Activated CD4-positive, alpha-beta T cell treated with anti-CD3 and anti-CD28 coated beads, Interleukin-2, Interleukin-6, amounts not matched to agents 100 ng/mL and 50 ng/mL, durations not matched to agents 16 hours and 8 hours (primary cell): ENCODE data around the gene PCDHGA1.

ENCODE experiments used
- DNase-seq: peaks from one replicate; pipeline ENCODE4 v3.0.0-alpha.2; 2020

PCDHGA1 gene

DNA sequence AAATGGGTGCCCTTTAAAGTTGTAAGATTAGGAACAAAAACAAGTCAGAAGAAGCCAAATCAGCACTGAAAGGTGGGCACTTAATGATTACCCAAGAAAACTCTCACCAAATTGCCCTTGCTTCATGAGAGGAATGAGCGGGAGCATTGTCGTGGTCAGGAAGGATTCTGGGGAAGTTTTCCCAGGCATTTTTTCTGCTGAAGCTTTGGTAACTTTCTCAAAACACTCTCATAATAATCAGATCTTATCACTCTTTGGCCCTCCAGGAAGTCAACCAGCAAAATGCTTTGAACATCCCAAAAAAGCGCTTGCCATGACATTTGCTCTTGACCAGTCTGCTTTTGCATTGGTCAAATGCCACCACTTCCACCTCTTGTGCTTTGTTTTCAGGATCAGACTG, 135.0 kb downstream of the PCDHGA1 start:
- DNase-seq, result no peak

DNA sequence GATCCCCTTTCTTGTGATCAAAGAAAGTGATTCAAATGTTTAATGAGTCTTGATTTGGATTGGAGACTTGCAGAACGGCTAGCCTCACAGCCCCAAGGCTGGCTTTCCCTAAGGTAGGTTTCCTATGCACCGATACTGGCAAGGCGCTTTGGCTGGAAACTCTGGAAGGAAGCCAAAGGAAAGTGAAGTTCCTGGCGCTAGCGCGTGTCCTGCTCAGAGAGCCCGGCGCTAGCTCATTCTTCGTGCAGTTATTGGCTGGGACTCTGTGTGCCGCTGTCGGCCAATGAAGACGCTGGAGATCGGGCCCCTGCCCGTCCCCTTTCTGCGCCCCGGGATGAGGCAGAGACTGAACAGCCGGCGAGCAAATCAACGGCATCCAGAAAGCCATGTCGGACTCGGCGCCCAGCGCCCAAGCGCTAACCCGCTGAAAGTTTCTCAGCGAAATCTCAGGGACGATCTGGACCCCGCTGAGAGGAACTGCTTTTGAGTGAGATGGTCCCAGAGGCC, 145.4 kb downstream of the PCDHGA1 start, which contains the start of gene PCDHGC3:
PCDHGC3 (plus strand) TSS at position 342 of the 507 bp plus-strand sequence; CDS start at position 493, 151 bp downstream.
- peak; percentile 40 for DNase-seq

DNA sequence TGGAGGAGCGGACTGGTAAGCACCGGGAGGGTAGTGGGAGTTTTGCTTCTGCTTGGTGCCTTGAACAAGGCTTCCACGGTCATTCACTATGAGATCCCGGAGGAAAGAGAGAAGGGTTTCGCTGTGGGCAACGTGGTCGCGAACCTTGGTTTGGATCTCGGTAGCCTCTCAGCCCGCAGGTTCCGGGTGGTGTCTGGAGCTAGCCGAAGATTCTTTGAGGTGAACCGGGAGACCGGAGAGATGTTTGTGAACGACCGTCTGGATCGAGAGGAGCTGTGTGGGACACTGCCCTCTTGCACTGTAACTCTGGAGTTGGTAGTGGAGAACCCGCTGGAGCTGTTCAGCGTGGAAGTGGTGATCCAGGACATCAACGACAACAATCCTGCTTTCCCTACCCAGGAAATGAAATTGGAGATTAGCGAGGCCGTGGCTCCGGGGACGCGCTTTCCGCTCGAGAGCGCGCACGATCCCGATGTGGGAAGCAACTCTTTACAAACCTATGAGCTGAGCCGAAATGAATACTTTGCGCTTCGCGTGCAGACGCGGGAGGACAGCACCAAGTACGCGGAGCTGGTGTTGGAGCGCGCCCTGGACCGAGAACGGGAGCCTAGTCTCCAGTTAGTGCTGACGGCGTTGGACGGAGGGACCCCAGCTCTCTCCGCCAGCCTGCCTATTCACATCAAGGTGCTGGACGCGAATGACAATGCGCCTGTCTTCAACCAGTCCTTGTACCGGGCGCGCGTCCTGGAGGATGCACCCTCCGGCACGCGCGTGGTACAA, 146.0 kb downstream of the PCDHGA1 start:
- no peak for DNase-seq

- no peak for DNase-seq
Observed at GRCh38 chr5:141477044-141477575, 146.8 kb downstream of the PCDHGA1 start.

DNA sequence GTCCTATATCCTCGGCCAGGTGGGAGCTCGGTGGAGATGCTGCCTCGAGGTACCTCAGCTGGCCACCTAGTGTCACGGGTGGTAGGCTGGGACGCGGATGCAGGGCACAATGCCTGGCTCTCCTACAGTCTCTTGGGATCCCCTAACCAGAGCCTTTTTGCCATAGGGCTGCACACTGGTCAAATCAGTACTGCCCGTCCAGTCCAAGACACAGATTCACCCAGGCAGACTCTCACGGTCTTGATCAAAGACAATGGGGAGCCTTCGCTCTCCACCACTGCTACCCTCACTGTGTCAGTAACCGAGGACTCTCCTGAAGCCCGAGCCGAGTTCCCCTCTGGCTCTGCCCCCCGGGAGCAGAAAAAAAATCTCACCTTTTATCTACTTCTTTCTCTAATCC, 147.5 kb downstream of the PCDHGA1 start:
- no peak for DNase-seq

GRCh38 chr5:141478321-141478945, 148.1 kb downstream of the PCDHGA1 start:
- DNase-seq, result peak; percentile 26

GRCh38 chr5:141479776-141480175, 149.5 kb downstream of the PCDHGA1 start:
- no peak for DNase-seq

GRCh38 chr5:141483902-141484301, 153.6 kb downstream of the PCDHGA1 start:
- DNase-seq, result no peak

DNA sequence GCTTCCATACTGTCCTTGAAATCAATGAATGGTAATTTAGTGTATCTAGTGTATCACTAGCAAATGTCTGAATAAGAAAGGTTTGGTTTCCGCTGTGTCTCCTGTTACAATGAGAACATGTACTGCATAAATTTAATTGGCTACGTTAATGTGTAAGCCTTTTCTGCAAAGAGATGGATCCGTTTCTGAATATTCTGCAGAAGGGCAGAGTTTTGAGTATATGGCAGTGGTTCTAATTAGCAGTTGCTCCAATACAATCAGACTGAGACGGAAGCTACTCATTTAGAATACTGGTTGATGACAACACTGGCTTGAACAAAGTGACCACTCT, 154.0 kb downstream of the PCDHGA1 start:
- no peak for DNase-seq

GRCh38 chr5:141484641-141485311, 154.5 kb downstream of the PCDHGA1 start, which contains the start of gene PCDHGC4:
Gene PCDHGC4 (plus strand): TSS chr5:141485030. CDS start chr5:141485174, 144 bp downstream.
- DNase-seq, result no peak

- DNase-seq, result no peak
Observed at GRCh38 chr5:141485321-141486055, 155.2 kb downstream of the PCDHGA1 start.

GRCh38 chr5:141486091-141486490, 155.8 kb downstream of the PCDHGA1 start:
- DNase-seq, result no peak

- DNase-seq, result no peak
Observed at GRCh38 chr5:141487131-141487530, 156.8 kb downstream of the PCDHGA1 start.

DNA sequence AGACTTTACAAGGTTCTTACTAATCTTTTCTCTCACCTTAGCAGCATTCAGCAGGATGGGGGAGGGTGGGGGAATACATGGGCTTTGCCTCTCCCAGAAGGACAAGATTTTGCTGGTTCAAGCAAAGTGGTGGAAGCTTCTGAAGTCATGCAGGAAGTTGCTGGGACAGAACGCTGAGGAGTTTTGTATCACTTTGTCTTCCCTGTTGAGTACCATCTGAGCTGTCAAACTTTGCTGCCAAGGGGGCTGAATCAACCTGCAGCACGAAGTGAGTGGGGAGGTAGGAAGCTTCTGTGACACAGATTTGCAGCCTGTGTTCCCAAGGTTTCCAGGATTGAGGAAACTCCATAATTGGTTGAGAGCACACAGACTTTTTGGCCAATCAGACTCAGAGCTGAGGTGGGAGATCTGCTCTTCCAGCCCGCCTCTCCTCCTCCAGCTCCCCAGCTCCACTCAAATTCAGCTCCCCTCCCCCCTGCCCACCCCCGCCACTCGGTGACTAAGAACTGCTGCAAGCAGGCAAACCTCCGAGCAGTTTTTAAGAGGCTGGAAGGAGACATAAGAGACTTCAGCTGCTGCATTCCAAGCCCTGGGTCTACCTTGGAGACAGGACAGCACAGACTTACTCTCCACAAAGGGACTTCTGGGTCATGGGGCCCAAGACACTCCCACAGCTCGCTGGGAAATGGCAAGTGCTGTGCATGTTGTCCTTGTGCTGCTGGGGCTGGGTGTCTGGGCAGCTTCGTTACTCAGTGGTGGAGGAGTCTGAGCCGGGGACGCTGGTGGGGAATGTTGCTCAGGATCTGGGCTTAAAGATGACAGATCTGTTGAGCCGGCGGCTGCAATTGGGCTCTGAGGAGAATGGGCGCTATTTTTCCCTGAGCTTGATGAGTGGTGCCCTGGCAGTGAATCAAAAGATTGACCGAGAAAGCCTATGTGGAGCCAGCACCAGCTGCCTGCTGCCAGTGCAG, 158.6 kb downstream of the PCDHGA1 start, which contains the start of gene PCDHGC5:
PCDHGC5 (plus strand) TSS at position 491 of the 971 bp plus-strand sequence; CDS start at position 651, 160 bp downstream.
- no peak for DNase-seq

GRCh38 chr5:141489841-141490240, 159.5 kb downstream of the PCDHGA1 start:
- DNase-seq, result no peak

DNA sequence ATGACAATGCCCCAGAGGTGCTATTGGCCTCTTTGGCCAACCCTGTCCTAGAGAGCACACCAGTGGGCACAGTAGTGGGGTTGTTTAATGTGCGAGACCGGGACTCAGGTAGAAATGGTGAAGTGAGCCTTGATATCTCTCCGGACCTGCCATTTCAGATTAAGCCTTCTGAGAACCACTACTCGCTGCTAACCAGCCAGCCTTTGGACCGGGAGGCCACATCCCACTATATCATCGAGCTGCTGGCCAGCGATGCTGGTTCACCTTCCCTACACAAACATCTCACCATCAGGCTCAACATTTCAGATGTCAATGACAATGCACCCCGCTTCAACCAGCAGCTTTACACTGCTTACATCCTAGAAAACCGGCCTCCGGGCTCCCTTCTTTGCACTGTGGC, 160.0 kb downstream of the PCDHGA1 start:
- no peak for DNase-seq

GRCh38 chr5:141490771-141491170, 160.5 kb downstream of the PCDHGA1 start:
- no peak for DNase-seq

DNA sequence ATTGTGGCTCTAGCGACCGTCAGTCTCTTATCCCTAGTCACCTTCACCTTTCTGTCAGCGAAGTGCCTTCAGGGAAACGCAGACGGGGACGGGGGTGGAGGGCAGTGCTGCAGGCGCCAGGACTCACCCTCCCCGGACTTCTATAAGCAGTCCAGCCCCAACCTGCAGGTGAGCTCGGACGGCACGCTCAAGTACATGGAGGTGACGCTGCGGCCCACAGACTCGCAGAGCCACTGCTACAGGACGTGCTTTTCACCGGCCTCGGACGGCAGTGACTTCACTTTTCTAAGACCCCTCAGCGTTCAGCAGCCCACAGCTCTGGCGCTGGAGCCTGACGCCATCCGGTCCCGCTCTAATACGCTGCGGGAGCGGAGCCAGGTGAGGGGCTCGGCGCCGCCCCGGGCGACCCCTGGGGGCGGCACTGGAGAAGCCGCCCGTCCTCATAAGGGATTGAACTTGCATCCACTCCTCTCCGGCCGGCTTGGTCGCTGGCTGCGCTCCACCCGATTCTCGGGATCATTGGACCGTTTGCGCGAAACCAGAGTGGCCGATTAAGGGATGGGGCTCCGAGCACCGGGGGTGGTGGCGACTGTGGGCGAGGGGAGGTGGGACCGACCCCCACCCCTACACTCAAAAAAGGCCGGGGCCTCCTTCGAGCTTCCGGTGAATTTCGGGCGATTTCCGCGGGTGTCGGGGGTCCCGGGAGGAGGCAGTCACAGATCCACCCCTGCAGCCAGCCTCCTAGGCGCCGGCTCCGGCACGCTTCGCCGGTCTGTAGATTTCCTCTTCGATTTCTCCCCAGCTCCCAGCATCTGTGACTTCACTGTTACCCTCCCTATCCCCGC, 161.2 kb downstream of the PCDHGA1 start:
- no peak for DNase-seq

DNA sequence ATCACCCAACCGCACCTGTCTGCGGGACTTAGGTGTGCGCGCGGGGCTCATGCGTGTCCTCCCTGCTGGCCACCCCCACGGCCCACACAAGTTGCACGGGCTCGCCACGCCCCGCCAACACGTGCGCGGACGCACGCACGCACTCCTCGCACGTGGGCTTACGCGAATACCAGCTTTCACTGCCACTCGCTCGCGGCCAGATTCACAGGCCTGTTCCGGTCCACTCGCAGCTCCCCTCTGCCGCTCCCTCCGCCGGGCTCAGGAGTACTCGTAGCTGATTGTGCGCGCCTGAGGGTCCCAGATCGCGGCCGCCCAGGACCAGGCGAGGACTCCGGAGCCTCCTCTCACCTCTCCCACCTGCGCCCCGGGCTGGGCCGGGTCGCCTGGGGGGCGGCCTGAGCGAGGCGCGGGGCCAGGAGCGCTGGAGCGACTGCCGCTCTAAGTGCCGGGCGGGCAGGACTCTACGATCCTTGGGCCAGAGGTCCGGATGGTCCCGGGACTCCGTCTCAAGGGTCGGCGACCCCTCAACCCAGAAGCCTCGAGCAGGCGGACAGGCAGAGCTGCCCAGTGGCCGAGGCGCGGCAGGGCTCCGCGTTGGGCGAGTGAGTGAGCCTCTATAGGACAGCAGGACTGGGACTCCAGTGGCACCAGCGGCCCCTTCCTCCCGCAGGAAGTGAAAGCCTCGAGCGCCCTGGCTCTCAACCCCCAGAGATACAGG, 162.0 kb downstream of the PCDHGA1 start:
- DNase-seq, result no peak
